ENCODE measurements around the gene RBM8A.

RBM8A gene

DNA sequence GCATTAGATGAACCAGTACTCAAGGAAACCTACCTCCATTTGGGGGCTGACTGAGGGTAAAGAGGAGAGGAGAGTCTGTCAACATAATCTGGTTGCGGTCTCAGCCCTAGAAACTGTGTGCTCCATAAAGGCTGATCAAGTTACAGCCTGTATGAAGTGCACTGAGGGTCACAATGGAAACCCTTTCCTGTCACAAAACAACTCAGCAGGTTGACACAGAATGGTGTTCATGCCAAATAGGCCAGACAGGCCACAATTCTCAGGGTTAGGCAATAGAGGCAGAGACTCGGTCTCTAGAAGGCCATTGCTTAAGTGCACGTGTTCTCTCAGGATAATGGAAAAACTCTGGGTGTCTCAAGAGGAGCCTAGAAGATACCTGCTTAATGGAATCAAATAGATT is 37.6 kb downstream of the RBM8A start:
- TF ChIP-seq ZFX (IDR thresholded peaks at IDR 0.05; ENCODE audit: borderline replicate concordance) (no peak), CTCF (IDR thresholded peaks at IDR 0.05) (no peak)
- no peak overlapping the region for H3K27ac ChIP-seq

DNA sequence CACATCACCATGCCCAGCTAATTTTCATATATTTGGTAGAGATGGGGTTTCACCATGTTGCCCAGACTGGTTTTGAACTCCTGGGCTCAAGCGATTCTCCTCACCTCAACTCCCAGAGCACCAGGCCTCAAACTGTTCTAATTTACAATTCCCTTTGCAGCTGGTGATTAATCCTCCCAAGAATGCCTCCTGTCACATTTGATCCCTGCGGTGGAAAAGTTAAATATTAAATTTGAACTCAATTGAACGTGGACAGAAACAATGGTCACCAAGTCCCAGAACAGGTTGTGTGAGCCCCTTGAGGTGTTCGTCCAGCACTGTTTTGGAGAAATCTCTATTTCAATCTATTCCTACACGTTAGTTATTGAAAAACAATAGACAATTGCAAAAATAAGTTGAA is 39.7 kb downstream of the RBM8A start:
- TF ChIP-seq ZFX (IDR thresholded peaks at IDR 0.05; ENCODE audit: borderline replicate concordance), result no peak
- TF ChIP-seq CTCF (IDR thresholded peaks at IDR 0.05), result no peak
- no peak overlapping the region for H3K27ac ChIP-seq

DNA sequence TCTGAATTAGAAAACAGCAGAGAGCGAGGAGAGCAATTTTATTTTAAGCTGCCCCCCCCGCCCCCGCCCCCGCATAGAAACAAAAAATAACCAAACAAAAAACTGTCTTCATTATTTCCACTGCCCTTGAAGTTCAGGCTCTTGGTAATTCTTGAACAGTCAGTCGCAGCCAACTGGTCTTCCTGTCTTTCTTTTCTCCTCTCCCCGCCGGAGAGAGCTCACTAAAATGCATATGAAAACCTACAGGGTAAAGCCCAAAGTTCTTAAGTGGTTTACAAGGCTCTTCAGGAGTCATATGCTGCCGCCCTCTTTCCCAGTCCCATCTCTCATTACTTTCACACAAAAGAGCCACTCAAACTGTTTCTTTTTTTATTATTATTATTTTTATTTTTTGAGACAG is 40.5 kb downstream of the RBM8A start:
- TF ChIP-seq CTCF (IDR thresholded peaks at IDR 0.05) (no peak), ZFX (IDR thresholded peaks at IDR 0.05; ENCODE audit: borderline replicate concordance) (no peak)
- H3K27ac ChIP-seq, result no peak overlapping the region

- TF ChIP-seq ZFX (IDR thresholded peaks at IDR 0.05; ENCODE audit: borderline replicate concordance) (no peak), CTCF (IDR thresholded peaks at IDR 0.05) (no peak)
- H3K27ac ChIP-seq, result no peak overlapping the region
These were observed 40.9 kb downstream of the RBM8A start for GRCh38 chr1:145886390-145886789.

DNA sequence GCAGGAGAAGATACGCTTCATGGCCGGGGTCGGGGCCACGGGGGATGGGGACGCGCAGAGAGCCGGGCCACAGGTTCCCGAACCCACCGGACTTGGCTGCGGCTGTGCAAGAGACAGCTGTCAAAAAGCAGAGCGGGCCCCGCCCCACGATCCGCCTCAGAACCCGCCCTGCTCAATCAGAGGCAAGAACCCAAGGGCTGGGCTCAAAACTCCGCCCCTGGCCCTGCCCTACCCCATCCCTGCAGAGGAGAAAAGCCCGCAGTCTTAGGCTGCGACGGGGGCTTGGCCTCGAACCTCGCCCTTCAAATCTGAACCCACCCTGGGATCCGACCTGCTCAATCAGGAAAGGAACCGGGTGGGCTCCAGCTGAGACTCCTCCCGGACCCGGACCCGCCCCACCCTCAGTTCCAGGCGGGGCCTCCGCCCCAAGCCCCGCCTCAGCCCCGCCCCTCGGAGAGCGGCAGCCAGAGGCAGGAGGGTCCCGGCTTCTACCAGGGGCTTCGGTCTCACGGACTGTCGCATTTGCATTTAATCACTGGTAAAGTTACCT is 41.5 kb downstream of the RBM8A start, which contains the start of gene ANKRD35:
TSS of gene ANKRD35 (minus strand) at position 129 of the 550 bp plus-strand sequence. CDS start at position 21, 108 bp downstream.
- no peak within 1 kb of the TSS for H3K27ac ChIP-seq

DNA sequence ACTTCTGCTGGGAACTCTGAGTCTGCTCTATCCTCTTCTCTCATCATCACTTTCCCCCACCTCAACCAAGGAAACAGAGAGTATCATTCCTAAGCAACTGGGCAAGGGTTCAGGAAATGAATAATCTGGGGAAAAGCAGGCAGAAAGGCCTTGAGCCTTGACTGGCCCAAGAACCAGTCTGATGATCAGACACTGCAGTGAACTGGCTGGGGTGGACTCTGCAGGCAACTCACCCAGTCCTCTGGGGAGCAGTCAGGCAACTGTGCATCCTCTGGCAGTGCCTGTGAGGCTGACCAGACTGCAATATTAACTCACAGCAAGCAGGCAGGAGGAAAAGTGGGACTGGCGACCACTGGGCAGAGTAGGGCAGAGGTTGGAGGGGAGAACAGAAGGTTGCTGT is 42.6 kb downstream of the RBM8A start:
- TF ChIP-seq CTCF (IDR thresholded peaks at IDR 0.05) (no peak), ZFX (IDR thresholded peaks at IDR 0.05; ENCODE audit: borderline replicate concordance) (no peak)

More for the DNA sequence above, 41.5 kb downstream of the RBM8A start, which contains the start of gene ANKRD35:
- TF ChIP-seq CTCF (IDR thresholded peaks at IDR 0.05) (no peak), ZFX (IDR thresholded peaks at IDR 0.05; ENCODE audit: borderline replicate concordance) (no peak)

GRCh38 chr1:145879775-145880174 is 47.5 kb downstream of the RBM8A start:
- no peak for TF ChIP-seq ZFX (IDR thresholded peaks at IDR 0.05; ENCODE audit: borderline replicate concordance)
- TF ChIP-seq CTCF (IDR thresholded peaks at IDR 0.05), result no peak
- H3K27ac ChIP-seq, result no peak overlapping the region

More for the DNA sequence above, 42.6 kb downstream of the RBM8A start:
- H3K27ac ChIP-seq, result no peak overlapping the region
